GM19193 (cell line): ENCODE data around the gene LSMEM2.

ENCODE experiments used
- POLR2A ChIP-seq: IDR thresholded peaks from 4 replicates; pipeline ENCODE4 v1.6.1; 2011; ENCODE audit not compliant: insufficient read depth, insufficient read length; ENCODE audit errors: extremely low read depth

The LSMEM2 gene

DNA sequence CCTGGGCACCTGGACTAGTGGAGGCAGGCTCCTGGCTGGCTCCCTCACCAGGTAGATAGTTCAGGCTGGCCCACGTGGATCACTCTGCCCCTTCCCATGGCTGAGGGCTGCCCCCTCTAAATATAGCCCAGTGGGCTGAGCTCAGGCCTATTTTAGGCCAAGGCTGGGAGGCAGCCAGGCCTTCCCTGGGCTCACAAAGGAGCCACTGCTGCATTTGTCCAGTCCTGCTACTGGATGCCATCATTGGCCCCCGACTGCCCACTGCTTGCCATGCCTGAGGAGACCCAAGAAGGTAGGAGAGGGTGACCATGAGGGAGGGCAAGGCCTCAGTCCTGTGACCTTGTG, at the start of gene LSMEM2:
Gene LSMEM2, plus strand, starts transcription at position 208 of the 345 bp plus-strand sequence. Its CDS starts 27 bp downstream, at position 235.
- TF ChIP-seq POLR2A, result no peak

DNA sequence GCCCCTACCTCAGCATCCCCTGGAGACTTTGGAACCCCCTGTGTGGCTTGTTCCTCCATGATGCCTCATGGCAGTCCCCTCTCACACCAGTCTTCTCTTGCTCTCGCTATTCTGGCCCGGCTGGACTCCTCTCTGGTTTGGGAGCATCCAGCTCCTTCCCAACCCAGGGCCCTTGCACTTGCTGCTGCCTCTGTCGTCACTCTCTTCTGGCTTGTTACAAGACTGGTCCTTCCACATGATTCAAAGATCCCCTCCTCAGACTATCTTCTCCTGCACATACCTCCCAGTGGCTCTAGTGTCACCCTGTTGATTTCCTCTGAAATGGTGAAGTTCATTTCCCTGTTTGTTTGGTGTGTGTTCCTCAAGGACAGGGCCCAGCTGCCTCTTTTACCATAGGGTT, 49.4 kb upstream of the LSMEM2 start:
- TF ChIP-seq POLR2A, result no peak

DNA sequence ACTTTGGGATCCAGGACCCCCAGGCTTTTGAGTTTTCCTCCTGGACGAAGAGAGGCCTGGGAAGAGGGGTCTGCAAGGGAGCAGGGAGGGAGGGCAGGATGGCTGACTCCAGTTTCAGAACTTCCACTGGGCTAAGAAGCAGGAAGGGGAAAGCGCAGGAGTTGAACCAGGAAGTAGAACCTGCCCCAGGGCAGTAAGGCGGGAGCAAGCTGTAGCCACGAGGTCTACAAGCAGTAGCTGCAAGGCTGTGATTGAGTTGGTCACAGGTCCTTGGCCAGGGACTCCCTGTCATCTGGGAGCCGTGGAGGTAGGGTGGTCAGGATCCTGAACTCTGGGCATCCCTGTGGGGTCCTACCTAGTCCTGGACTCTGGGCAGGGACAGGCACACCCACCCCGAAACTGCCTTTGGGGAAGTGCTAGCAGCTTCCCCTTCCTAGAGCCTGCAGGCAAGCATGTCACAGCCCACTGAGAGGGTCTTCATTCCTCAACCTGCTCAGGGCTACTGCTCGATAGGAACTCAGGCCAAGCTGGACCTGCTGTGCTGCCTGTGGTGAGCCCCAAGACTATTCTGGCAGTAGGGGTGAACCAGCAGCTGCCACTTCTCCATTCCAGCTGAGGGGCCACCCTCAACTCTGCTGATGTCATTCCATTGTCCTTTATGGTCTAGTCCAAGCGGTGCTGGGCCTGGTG, 48.6 kb upstream of the LSMEM2 start:
- TF ChIP-seq POLR2A, result no peak

DNA sequence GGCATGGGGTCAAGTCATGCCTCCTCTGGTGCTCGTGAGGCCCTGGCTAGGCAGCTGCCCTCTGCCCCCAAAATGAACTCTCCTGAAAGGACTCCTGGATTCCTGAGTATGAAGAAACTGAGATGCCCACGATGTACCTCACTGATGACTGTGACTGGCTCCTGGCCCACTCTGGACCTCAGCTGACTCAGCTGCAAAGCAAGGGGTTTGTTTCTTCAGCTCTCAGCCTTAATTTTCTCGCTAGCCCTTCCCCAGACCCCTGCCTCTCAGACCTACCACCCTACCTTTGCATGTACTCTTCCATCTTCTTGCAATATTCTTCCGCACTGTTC, 48.1 kb upstream of the LSMEM2 start:
- TF ChIP-seq POLR2A, result no peak

DNA sequence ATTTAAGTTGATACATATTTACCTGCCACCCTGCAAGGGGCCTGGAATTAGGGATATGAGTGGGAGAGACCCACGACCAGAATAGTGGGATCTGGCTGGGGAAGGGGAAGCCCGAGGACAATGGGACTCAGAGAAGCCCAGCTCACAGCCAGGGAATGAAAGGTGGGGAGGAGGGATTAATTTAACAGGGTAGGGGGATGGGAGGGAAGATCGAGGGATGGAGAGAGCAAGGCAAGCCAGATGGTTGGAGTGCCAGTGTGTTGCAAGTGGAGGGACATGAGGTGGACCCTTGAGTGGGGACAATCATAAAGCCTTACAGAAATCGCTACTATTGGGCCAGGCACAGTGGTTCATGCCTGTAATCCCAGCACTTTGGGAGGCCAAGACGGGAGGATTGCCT, 47.3 kb upstream of the LSMEM2 start:
- no peak for TF ChIP-seq POLR2A

DNA sequence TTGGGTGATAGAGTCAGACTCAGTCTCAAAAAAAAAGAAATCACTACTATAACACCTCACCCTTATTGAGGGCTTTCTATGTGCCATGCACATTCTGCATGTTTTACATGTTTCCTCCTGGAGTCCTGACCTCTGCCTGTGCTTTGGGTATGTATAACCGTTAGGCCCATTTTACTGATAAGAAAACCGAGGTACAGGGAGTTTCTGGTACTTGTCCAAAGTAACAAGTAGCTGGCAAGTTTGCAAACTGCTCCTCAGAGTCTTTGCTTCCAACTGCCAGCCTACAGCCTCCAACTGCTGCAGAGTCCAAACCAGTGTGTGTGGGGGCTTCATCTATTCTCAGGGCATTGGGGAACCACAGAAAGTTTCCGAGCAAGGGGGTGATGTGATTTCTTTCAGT, 46.6 kb upstream of the LSMEM2 start:
- TF ChIP-seq POLR2A, result no peak

DNA sequence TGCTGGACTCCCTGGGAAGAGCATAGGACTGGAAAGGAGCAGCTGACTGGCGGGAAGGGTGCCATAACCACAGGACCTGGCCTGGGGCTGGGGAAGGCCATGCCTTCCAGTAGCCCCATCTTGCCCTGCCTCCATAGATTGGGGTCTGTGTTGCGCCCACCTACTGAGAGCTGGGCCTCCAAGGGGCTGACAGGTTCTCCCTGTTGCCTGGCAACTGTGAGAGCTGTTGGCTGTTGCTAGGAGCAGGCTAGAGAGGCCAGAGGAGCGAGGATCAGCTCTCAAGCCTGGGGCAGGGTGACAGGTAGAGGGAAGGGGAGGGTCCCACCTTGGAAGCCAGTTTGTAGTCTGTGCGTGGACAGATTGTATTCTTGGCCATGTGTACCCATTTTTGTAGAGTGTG, 45.7 kb upstream of the LSMEM2 start:
- no peak for TF ChIP-seq POLR2A

DNA sequence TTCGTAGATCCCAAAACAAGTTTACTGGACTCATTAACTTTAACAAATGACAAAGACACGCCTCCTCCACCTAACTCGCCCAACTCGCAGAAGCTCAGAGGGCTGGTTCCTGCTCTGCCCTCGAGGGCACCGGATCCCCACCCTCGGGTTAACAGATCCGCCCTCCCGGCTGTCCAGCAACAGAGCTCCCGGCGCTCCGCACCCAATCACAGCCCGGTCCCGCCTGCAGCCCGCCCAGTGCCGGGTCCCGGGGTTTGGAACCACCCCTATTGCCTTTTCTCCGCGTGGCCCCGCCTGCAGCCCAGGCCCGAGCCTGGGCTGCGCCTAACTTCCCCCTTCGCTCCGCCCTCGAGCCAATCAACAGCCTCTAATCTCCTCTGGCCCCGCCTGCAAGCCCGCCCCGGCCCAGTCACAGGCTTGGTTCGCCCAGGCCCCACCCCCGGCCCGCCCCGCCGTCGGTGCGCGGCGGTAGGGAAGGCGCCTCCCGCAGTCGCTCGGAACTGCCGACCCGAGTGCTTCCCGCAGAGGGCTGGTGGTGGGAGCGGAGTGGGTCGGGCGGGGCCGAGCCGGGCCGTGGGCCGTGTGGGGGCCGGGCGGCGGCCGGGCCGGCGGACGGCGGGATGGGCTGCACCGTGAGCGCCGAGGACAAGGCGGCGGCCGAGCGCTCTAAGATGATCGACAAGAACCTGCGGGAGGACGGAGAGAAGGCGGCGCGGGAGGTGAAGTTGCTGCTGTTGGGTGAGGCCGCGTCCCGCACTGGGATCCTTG, 43.0 kb upstream of the LSMEM2 start, which contains the start of gene GNAI2:
Gene GNAI2, plus strand, starts transcription at position 489 of the 768 bp plus-strand sequence. Its CDS starts 132 bp downstream, at position 621.
- TF ChIP-seq POLR2A, result peak; percentile 96

DNA sequence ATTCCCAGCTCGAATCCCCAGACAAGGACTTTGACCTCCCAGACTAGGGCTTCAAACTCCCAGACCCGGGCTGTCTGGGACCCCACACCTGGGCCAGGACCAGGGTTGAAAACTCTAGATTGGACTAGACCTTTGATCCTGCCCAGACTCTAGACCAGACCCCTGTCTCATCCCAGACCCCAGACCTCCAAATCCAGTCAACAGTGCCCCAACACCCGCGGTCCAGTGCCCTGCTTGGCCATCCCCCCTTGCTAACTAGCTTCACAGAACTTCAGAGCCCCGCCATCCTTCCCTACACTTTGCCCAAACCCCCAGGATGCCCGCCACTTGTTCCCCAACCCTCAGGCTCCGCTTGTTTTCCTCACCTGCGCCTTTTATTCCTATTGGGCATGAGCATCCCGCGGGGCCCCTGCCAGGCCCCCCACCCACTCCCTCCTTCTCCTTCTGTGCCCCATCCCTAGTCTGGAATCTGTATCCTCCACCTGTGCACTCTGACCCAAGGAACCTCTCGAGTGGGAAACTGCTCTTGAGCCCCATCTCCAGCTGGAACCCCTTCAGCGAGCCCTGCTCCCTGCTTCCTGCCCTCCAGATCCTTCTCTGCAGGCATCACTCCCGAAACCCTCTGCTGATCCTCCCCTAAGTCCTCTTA, 42.3 kb upstream of the LSMEM2 start:
- no peak for TF ChIP-seq POLR2A

DNA sequence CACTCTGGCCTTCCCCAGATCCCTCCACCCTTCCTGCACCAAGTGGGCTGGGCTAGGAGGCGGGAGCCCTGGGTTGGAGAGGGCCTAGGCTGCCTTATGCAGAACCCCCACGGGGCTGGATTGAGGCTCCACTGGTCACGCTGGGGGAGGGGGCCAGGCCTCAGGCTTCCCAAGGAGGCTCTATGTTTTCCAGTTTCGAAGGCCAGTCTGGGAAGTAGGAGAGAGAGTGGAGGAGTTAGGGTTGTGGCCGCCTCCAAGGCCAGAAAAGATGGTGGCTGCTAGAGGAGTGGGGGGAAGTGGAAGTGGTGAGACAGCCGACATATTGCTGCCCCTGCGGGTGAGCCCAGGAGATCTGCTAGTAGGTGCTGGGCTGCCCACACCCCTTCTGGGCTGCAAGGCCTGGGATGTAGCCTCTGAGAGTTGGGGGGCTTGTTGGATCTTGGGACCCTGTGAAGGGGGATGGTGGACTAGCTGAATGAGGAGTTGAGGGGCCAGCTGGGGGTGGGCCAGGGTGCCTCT, 41.7 kb upstream of the LSMEM2 start:
- TF ChIP-seq POLR2A, result no peak

DNA sequence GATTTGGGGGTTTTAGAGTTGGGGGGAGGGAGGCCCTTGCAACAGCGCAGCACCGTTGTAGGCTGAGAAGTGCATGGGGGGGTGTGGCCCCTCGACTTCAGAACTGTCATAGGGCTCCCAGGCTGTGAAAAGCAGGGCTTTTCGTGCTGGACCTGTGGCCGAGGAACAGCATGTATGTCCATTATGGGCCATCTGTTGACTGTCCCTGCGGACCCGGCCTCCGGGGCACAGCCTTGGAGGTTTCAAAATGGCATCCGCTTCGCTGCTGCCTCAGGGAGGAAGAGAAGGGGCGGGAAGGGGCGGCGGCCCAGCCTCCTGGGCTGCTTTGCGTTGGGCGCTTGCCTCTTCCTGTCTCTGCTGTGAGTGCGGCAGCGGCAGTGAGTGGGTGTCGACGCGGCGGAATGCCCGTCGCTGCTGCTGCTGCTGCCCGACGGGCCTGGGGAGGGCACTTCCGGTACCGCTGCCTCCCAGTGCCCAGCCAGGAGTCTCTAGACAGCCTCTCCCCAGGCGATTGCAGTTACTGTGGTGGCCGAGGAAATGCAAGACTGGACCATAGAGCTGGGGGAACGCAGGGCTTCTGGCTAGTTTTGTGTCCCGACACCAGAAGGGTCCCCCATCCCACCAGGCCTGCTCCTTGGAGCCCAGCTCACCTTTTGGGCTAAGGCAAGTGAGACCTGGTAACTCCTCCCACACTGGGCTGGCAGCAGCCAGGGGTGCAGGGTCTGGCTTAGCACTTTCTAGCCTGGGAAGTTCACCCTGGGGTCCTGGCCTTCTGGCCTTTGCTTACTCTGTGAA, 40.9 kb upstream of the LSMEM2 start:
- peak; percentile 77 for TF ChIP-seq POLR2A

DNA sequence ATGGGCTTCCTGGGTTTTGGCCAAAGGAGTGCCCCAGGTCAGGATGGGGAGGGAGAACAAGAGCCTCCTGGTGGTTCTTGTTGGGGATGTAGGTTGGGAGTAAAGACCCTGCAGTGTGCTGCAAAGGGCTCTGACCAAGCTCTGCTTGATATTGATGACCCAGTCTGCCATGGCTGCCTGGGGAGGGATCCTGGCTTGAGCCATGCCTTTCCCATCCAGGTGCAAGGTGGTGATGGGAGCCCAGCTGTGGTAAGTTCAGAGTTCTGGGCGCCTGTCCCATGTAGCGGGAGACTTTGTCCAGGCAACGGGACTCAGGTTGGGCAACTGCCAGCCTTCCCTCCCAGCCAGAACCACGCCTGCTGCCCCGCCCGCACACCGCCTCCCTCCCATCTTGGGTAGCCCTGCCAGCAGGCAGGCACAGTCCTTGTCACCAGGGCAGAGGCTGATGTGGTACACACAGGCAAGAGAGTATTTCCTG, 40.3 kb upstream of the LSMEM2 start:
- TF ChIP-seq POLR2A, result no peak

DNA sequence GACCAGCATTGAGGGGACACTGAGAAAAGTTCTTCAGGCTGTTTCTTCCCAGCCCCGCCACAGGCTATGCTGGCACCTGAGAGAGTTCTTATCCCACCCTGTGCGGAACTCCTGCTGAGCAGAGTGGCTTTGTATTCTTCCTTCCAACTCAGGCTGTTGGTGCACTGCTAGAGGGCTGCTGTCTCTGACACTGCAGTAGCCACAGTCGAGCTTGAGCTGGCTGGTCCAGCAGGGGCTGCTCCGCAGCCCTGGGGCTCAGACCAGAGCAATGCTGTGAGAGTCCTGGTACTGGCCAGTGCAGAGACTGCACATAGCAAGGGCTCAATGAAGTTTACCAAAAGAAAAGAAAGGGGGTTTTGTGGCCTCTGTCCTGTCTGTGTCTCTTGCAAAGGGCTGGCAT, 39.2 kb upstream of the LSMEM2 start:
- TF ChIP-seq POLR2A, result no peak

DNA sequence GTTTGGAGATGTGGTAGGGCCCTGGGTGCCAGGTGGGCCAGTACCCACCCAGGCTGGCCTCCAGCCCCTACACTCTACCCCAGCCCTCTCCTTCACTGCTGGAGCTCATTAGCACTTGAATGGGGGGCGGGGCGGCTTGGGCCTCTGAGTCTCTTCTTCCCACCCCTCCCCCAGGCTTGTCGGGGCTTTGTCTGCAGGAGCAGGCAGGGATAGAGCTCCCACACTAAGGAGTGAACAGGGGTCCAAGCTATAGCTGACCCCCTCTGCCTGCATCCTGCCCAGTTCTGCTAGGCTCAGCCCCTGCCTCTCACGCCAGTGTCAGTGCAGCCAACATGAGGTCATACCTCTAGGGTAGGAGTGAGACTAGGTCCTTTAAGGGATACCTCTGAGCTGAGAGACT, 37.7 kb upstream of the LSMEM2 start:
- no peak for TF ChIP-seq POLR2A
